Activated T-helper 1 cell treated with anti-CD3 and anti-CD28 coated beads, Interleukin-12 subunit alpha, Interleukin-12 subunit beta, Interleukin-2, Interleukin-4 antibody, amounts not matched to agents 30 ng/mL and 10 ng/mL and 1 ng/mL, durations not matched to agents 14 hours and 24 hours and 36 hours (primary cell): ENCODE results near the gene SCN1B. TPM values are rescaled to one million over a fixed set of nuclear protein-coding genes. Genes with fewer than 3 reads are reported as not detected.
"Not testable (repeated sequence)": the region's sequence is repeated elsewhere in the genome, so short reads cannot be mapped to it uniquely, and the experiment has no call there.

ENCODE experiments used
- DNase-seq: peaks from one replicate; pipeline ENCODE4 v3.0.0; 2021; ENCODE audit warnings: low spot score
- H3K27ac Mint-ChIP-seq: one replicate; pipeline ENCODE4 v1.8.0; 2021; ENCODE audit warnings: mild to moderate bottlenecking, mixed read lengths
- H3K27me3 Mint-ChIP-seq: one replicate; pipeline ENCODE4 v1.8.0; 2022; ENCODE audit warnings: mild to moderate bottlenecking, moderate library complexity, mixed read lengths; ENCODE audit not compliant: insufficient read depth
- H3K36me3 Mint-ChIP-seq: one replicate; pipeline ENCODE4 v1.8.0; 2021; ENCODE audit warnings: low read depth, mixed read lengths
- H3K4me1 Mint-ChIP-seq: one replicate; pipeline ENCODE4 v1.8.0; 2021; ENCODE audit warnings: low read depth, mixed read lengths
- H3K4me3 Mint-ChIP-seq: one replicate; pipeline ENCODE4 v1.8.0; 2021; ENCODE audit warnings: mild to moderate bottlenecking, moderate library complexity, mixed read lengths
- H3K9me3 Mint-ChIP-seq: one replicate; pipeline ENCODE4 v1.8.0; 2021; ENCODE audit warnings: mixed read lengths
- intact Hi-C: fragments of 100-400 bp; cut with micrococcal nuclease; formaldehyde crosslinking; loops from one replicate; pipeline ENCODE4 v1.15.1; 2024
- total RNA-seq: library from RNA; stranded (reverse); gene quantifications from 2 replicates; pipeline ENCODE4 v1.2.3, GENCODE V29; 2022

Gene SCN1B
- total RNA-seq, 1 donor from 2014 or later = 1.2 TPM

DNA sequence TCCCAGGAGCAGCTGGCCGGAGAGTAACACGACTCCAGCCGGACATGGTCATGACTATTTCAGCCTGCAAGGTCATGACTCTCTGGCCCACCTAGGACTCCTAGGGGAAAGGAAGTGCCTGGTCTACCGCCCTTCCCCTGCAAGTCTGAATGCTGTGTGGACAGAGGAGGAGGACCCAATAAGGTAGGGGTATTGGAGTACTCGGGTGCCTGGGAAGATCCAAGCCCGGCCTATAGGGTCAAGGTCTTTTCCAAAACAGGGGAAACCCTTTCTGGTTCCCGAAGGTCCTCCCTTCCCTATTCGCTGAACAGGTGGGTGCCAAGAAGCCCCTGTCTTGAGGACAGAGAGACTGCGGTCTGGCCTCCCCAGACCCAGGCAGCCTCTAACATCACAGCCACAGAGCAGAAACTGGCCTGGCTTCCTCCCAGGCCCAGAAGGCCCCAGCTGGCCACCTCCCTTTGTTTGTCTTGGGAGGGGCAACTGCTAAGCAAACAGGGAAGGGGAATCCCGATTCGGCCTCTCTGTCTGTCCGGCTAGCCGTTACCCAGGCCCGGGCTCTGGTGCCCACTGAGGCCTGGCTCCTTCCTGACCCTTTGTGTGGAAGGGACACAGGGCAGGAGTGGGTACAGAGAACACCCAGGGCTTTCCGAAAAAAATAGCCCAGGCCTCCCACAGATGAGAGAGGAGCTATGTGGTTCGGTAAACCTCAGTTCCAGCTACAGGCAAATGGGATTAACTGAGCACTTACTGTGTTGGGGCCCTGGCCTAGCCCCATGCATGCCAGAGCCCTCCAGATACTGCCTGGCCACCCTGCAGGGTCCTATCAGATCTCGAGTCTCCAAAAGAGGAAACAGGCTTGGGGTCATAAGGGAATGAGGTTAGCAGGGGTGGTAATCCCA lies 35.4 kb upstream of the SCN1B start:
- H3K4me3 Mint-ChIP-seq = no peak overlapping the region
- no peak overlapping the region for H3K27ac Mint-ChIP-seq
- peaks cover 39% of the 10 kb centered on the region for H3K4me1 Mint-ChIP-seq
- peaks cover 4% of the 10 kb centered on the region for H3K36me3 Mint-ChIP-seq
- DNase-seq = no peak
- peaks cover 14% of the 10 kb centered on the region for H3K9me3 Mint-ChIP-seq
- intact Hi-C loops = no loop called here
- H3K27me3 Mint-ChIP-seq = peaks cover 2% of the 10 kb centered on the region

DNA sequence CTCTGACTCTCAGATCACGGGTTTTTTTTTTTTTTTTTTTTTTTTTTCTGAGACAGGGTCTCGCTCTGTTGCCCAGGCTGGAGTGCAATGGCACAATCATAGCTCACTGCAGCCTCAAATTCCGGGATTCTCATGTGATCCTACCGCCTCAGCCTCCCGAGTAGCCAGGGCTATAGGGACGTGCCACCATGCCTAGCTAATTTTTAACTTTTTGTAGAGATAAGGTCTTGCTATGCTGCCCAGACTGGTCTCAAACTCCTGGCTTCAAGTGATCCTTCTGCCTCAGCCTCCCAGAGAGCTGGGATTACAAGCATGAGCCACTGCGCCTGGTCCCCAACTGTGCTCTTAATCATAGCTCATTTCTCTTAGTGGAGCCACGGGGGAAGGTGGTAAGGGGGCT lies 34.7 kb upstream of the SCN1B start:
- H3K36me3 Mint-ChIP-seq = peaks cover 1% of the 10 kb centered on the region
- no peak for DNase-seq
- intact Hi-C loops = no loop called here
- H3K9me3 Mint-ChIP-seq = peaks cover 13% of the 10 kb centered on the region
- H3K4me1 Mint-ChIP-seq = peaks cover 32% of the 10 kb centered on the region
- no peak overlapping the region for H3K27ac Mint-ChIP-seq
- H3K4me3 Mint-ChIP-seq = no peak overlapping the region
- H3K27me3 Mint-ChIP-seq = no peaks in the 10 kb centered on the region

- no peak for DNase-seq
- peaks cover 35% of the 10 kb centered on the region for H3K4me1 Mint-ChIP-seq
- peaks cover 9% of the 10 kb centered on the region for H3K36me3 Mint-ChIP-seq
- no peaks in the 10 kb centered on the region for H3K27me3 Mint-ChIP-seq
- intact Hi-C loops = no loop called here
- H3K9me3 Mint-ChIP-seq = no peaks in the 10 kb centered on the region
- peak overlapping the region; percentile 86 for H3K27ac Mint-ChIP-seq
- H3K4me3 Mint-ChIP-seq = peak overlapping the region; percentile 64
These were observed 33.1 kb upstream of the SCN1B start for GRCh38 chr19:34997071-34997617.

- Mint-ChIP-seq H3K27ac (peak overlapping the region; percentile 86), H3K4me1 (peaks cover 46% of the 10 kb centered on the region), H3K36me3 (peaks cover 16% of the 10 kb centered on the region)
- intact Hi-C loops, H3K9me3 Mint-ChIP-seq, H3K27me3 Mint-ChIP-seq, DNase-seq, H3K4me3 Mint-ChIP-seq: not testable (repeated sequence)
These were observed 32.0 kb upstream of the SCN1B start for GRCh38 chr19:34998224-34998623.

DNA sequence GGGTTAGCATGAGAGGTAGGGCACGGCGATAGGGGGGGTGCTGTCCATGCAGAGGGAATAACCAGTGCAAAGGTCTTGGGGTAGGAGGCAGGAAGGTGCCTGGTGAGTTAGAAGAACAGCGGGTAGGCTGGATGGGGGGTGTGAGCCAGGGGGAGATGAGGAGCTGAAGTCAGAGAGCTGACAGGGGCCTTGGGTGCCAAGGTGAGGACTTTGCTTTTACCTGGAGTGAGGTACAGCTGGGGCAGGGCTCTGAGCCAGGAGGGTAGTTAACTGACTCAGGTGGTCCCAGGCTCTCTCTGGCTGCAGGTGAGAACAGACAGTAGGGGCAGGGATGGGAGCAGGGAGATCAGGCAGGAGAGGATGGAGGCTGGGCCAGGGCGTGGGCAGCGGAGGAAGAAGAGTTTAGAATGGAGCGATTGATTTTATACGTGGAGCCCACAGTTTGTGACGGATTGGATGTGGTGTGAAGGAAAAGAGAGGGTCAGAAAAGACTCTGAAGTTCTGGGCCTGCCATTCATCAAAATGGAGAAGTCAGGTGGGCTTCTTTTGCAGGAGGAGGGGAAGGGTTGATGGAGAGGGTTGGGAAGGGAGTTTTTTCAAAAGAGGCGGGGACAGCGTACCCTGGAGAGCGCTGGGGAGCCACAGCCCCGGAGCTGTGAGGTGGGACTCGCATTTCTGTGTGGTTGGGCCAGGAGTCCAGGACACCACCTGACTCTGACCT lies 31.3 kb upstream of the SCN1B start:
- H3K36me3 Mint-ChIP-seq = peaks cover 16% of the 10 kb centered on the region
- peak overlapping the region; percentile 96 for H3K27ac Mint-ChIP-seq
- H3K4me3 Mint-ChIP-seq = peak overlapping the region; percentile 86
- H3K9me3 Mint-ChIP-seq = no peaks in the 10 kb centered on the region
- intact Hi-C loops = no loop called here
- DNase-seq = no peak
- H3K4me1 Mint-ChIP-seq = peaks cover 52% of the 10 kb centered on the region
- no peaks in the 10 kb centered on the region for H3K27me3 Mint-ChIP-seq

- Mint-ChIP-seq H3K4me3 (peak within 1 kb of the TSS; percentile 98), H3K27me3 (no peaks in the 10 kb centered on the region), H3K27ac (peak within 1 kb of the TSS; percentile 96), H3K4me1 (peaks cover 59% of the 10 kb centered on the region), H3K9me3 (no peaks in the 10 kb centered on the region), H3K36me3 (peaks cover 16% of the 10 kb centered on the region)
- intact Hi-C loops = loop anchor here (1.0 to 5.0 kb wide), 5 partner anchors 9 to 267 kb away; partner anchors contain the start of genes ZNF181, ZNF599 and ZNF792
- DNase-seq = peak; percentile 71
These were observed 30.6 kb upstream of the SCN1B start, which contains the start of gene GRAMD1A for GRCh38 chr19:34999498-35000337. GRAMD1A (plus strand) TSS chr19:35000323; CDS start chr19:35000479, 156 bp downstream.

- intact Hi-C loops = loop anchor here (1.0 to 5.0 kb wide), 5 partner anchors 10 to 268 kb away; partner anchors contain the start of genes ZNF181, ZNF599 and ZNF792
- H3K27me3 Mint-ChIP-seq = no peaks in the 10 kb centered on the region
- H3K9me3 Mint-ChIP-seq = no peaks in the 10 kb centered on the region
- peaks cover 59% of the 10 kb centered on the region for H3K4me1 Mint-ChIP-seq
- no peak overlapping the region for H3K27ac Mint-ChIP-seq
- DNase-seq = no peak
- no peak overlapping the region for H3K4me3 Mint-ChIP-seq
- peaks cover 16% of the 10 kb centered on the region for H3K36me3 Mint-ChIP-seq
These were observed 30.0 kb upstream of the SCN1B start for GRCh38 chr19:35000338-35000646.

- peaks cover 59% of the 10 kb centered on the region for H3K4me1 Mint-ChIP-seq
- H3K27ac Mint-ChIP-seq = peak overlapping the region; percentile 95
- H3K36me3 Mint-ChIP-seq = peaks cover 20% of the 10 kb centered on the region
- peak; percentile 44 for DNase-seq
- H3K27me3 Mint-ChIP-seq = no peaks in the 10 kb centered on the region
- H3K9me3 Mint-ChIP-seq = no peaks in the 10 kb centered on the region
- intact Hi-C loops = loop anchor here (1.0 to 5.0 kb wide), 5 partner anchors 11 to 269 kb away; partner anchors contain the start of genes ZNF181, ZNF599 and ZNF792
- peak overlapping the region; percentile 98 for H3K4me3 Mint-ChIP-seq
These were observed 29.4 kb upstream of the SCN1B start for GRCh38 chr19:35000647-35001501.

- H3K4me1 Mint-ChIP-seq = peaks cover 55% of the 10 kb centered on the region
- intact Hi-C loops = loop anchor here (5.0 kb wide), 3 partner anchors 40 to 270 kb away; partner anchors contain the start of genes ZNF181, ZNF599 and ZNF792
- H3K9me3 Mint-ChIP-seq = no peaks in the 10 kb centered on the region
- peaks cover 25% of the 10 kb centered on the region for H3K36me3 Mint-ChIP-seq
- H3K27ac Mint-ChIP-seq = peak overlapping the region; percentile 95
- no peaks in the 10 kb centered on the region for H3K27me3 Mint-ChIP-seq
- peak overlapping the region; percentile 98 for H3K4me3 Mint-ChIP-seq
- DNase-seq = no peak
These were observed 28.2 kb upstream of the SCN1B start for GRCh38 chr19:35002037-35002535.

GRCh38 chr19:35004517-35005255 lies 25.6 kb upstream of the SCN1B start:
- intact Hi-C loops = loop anchor here (5.0 kb wide), 3 partner anchors 42 to 272 kb away; partner anchors contain the start of genes ZNF181, ZNF599 and ZNF792
- DNase-seq = no peak
- peaks cover 25% of the 10 kb centered on the region for H3K36me3 Mint-ChIP-seq
- H3K4me1 Mint-ChIP-seq = peaks cover 36% of the 10 kb centered on the region
- H3K27ac Mint-ChIP-seq = no peak overlapping the region
- no peaks in the 10 kb centered on the region for H3K27me3 Mint-ChIP-seq
- H3K4me3 Mint-ChIP-seq = no peak overlapping the region
- H3K9me3 Mint-ChIP-seq = no peaks in the 10 kb centered on the region
